ENCODE measurements around the gene SPAG16. TPM values are rescaled to one million over a fixed set of nuclear protein-coding genes. Genes with fewer than 3 reads are reported as not detected.
"Not testable (repeated sequence)": the region's sequence is repeated elsewhere in the genome, so short reads cannot be mapped to it uniquely, and the experiment has no call there.

The SPAG16 gene
- total RNA-seq, 1 experiment from 2014 or later: 21.5 TPM

GRCh38 chr2:213689585-213689984 lies 405.3 kb downstream of the SPAG16 start:
- ChIA-PET CTCF (no interaction called here), POLR2A (no interaction called here)
- no peaks in the 10 kb centered on the region for H3K4me1 ChIP-seq
- H3K36me3 ChIP-seq (ENCODE audit: control insufficient read depth, insufficient read depth, low read length): no peaks in the 10 kb centered on the region
- no peaks in the 10 kb centered on the region for H3K27me3 ChIP-seq (replicated peaks; ENCODE audit: control insufficient read depth, insufficient read depth, low read length)
- Mint-ChIP-seq H3K4me1 (ENCODE audit: low read depth, unreplicated experiment) (no peaks in the 10 kb centered on the region), H3K9me3 (ENCODE audit: unreplicated experiment) (peaks cover 25% of the 10 kb centered on the region), H3K36me3 (ENCODE audit: insufficient read depth, unreplicated experiment) (no peaks in the 10 kb centered on the region), H3K27me3 (ENCODE audit: insufficient read depth, unreplicated experiment) (no peaks in the 10 kb centered on the region), H3K4me3 (ENCODE audit: unreplicated experiment) (no peak overlapping the region), H3K27ac (ENCODE audit: unreplicated experiment) (no peak overlapping the region)
- no peak for TF ChIP-seq CTCF (IDR thresholded peaks at IDR 0.05; ENCODE audit: insufficient read depth in 1 of 2, low read depth in 1 of 2, low read length in 1 of 2, severe bottlenecking in 1 of 2, unreplicated experiment in 1 of 2)
- no peak for DNase-seq
- H3K4me3 ChIP-seq (ENCODE audit: low read depth, low read length): no peak overlapping the region
- intact Hi-C loops (cut with micrococcal nuclease; ENCODE audit: unreplicated experiment): no loop called here
- no peaks in the 10 kb centered on the region for H3K9me3 ChIP-seq
- no TSS peak for BruUV-seq (replicated peaks)

- Mint-ChIP-seq H3K27ac (ENCODE audit: unreplicated experiment) (no peak overlapping the region), H3K27me3 (ENCODE audit: insufficient read depth, unreplicated experiment) (no peaks in the 10 kb centered on the region), H3K4me3 (ENCODE audit: unreplicated experiment) (no peak overlapping the region), H3K4me1 (ENCODE audit: low read depth, unreplicated experiment) (no peaks in the 10 kb centered on the region), H3K36me3 (ENCODE audit: insufficient read depth, unreplicated experiment) (no peaks in the 10 kb centered on the region), H3K9me3 (ENCODE audit: unreplicated experiment) (peaks cover 11% of the 10 kb centered on the region)
- H3K36me3 ChIP-seq (ENCODE audit: control insufficient read depth, insufficient read depth, low read length): no peaks in the 10 kb centered on the region
- no peaks in the 10 kb centered on the region for H3K27me3 ChIP-seq (replicated peaks; ENCODE audit: control insufficient read depth, insufficient read depth, low read length)
- no peaks in the 10 kb centered on the region for H3K9me3 ChIP-seq
- H3K4me3 ChIP-seq (ENCODE audit: low read depth, low read length): no peak overlapping the region
- intact Hi-C loops (cut with micrococcal nuclease; ENCODE audit: unreplicated experiment): no loop called here
- TF ChIP-seq CTCF (IDR thresholded peaks at IDR 0.05; ENCODE audit: insufficient read depth in 1 of 2, low read depth in 1 of 2, low read length in 1 of 2, severe bottlenecking in 1 of 2, unreplicated experiment in 1 of 2): no peak
- no TSS peak for BruUV-seq (replicated peaks)
- DNase-seq: no peak
- H3K4me1 ChIP-seq: no peaks in the 10 kb centered on the region
- POLR2A ChIA-PET: no interaction called here
- CTCF ChIA-PET: no interaction called here
These were observed 407.1 kb downstream of the SPAG16 start for GRCh38 chr2:213691351-213691750.

- no TSS peak for BruUV-seq (replicated peaks)
These were observed 412.2 kb downstream of the SPAG16 start for GRCh38 chr2:213696442-213696841.

GRCh38 chr2:213701365-213701764 lies 417.1 kb downstream of the SPAG16 start:
- CTCF ChIA-PET; H3K4me3 Mint-ChIP-seq (ENCODE audit: unreplicated experiment); H3K36me3 ChIP-seq (ENCODE audit: control insufficient read depth, insufficient read depth, low read length); DNase-seq; BruUV-seq (replicated peaks); H3K27ac Mint-ChIP-seq (ENCODE audit: unreplicated experiment); H3K4me1 Mint-ChIP-seq (ENCODE audit: low read depth, unreplicated experiment); H3K4me1 ChIP-seq; H3K9me3 ChIP-seq; H3K36me3 Mint-ChIP-seq (ENCODE audit: insufficient read depth, unreplicated experiment); POLR2A ChIA-PET; H3K9me3 Mint-ChIP-seq (ENCODE audit: unreplicated experiment); H3K27me3 ChIP-seq (replicated peaks; ENCODE audit: control insufficient read depth, insufficient read depth, low read length); H3K27me3 Mint-ChIP-seq (ENCODE audit: insufficient read depth, unreplicated experiment); H3K4me3 ChIP-seq (ENCODE audit: low read depth, low read length); intact Hi-C loops (cut with micrococcal nuclease; ENCODE audit: unreplicated experiment): not testable (repeated sequence)

More at GRCh38 chr2:213696442-213696841, 412.2 kb downstream of the SPAG16 start:
- Histone ChIP-seq H3K9me3 (peaks cover 6% of the 10 kb centered on the region), H3K4me3 (ENCODE audit: low read depth, low read length) (no peak overlapping the region), H3K27me3 (replicated peaks; ENCODE audit: control insufficient read depth, insufficient read depth, low read length) (no peaks in the 10 kb centered on the region), H3K36me3 (ENCODE audit: control insufficient read depth, insufficient read depth, low read length) (no peaks in the 10 kb centered on the region), H3K4me1 (no peaks in the 10 kb centered on the region)
- Mint-ChIP-seq H3K9me3 (ENCODE audit: unreplicated experiment) (no peaks in the 10 kb centered on the region), H3K4me3 (ENCODE audit: unreplicated experiment) (no peak overlapping the region), H3K27ac (ENCODE audit: unreplicated experiment) (no peak overlapping the region), H3K36me3 (ENCODE audit: insufficient read depth, unreplicated experiment) (no peaks in the 10 kb centered on the region), H3K27me3 (ENCODE audit: insufficient read depth, unreplicated experiment) (no peaks in the 10 kb centered on the region), H3K4me1 (ENCODE audit: low read depth, unreplicated experiment) (no peaks in the 10 kb centered on the region)
- DNase-seq: no peak
- intact Hi-C loops (cut with micrococcal nuclease; ENCODE audit: unreplicated experiment): no loop called here
- ChIA-PET CTCF (no interaction called here), POLR2A (no interaction called here)
- no peak for TF ChIP-seq CTCF (IDR thresholded peaks at IDR 0.05; ENCODE audit: insufficient read depth in 1 of 2, low read depth in 1 of 2, low read length in 1 of 2, severe bottlenecking in 1 of 2, unreplicated experiment in 1 of 2)
